Stomach (tissue), 9 donors: Measurements from ENCODE around the gene SIM2. TPM values are rescaled to one million over a fixed set of nuclear protein-coding genes. Genes with fewer than 3 reads are reported as not detected.

Experiments used
- DNase-seq, 2 donors: peaks; one replicate each; pipeline versions ENCODE4 v3.0.0 to v3.0.0-alpha.2; 2013 to 2019
- H3K27ac ChIP-seq, 5 donors: fragments of 200-600 bp in 4 of 5; sonication (generic) in 4 of 5; one replicate each; pipeline ENCODE4 v1.5.1; 2013 to 2019; ENCODE audit warnings: mild to moderate bottlenecking in 1 of 5, moderate library complexity in 1 of 5
- H3K27me3 ChIP-seq, 3 donors: fragments of 200-600 bp; sonication (generic); one replicate each; pipeline ENCODE4 v1.5.1; 2017 to 2019; ENCODE audit warnings: mixed run types in 1 of 3
- H3K36me3 ChIP-seq, 4 donors: fragments of 200-600 bp; sonication (generic); 1 replicate in 3 of 4; 2 replicates in 1 of 4; pipeline ENCODE4 v1.5.1; 2016 to 2019
- H3K4me1 ChIP-seq, 4 donors: fragments of 200-600 bp; sonication (generic); one replicate each; pipeline ENCODE4 v1.5.1; 2016 to 2019
- H3K4me3 ChIP-seq, 4 donors: fragments of 200-600 bp; sonication (generic) in 3 of 4; one replicate each; pipeline ENCODE4 v1.5.1; 2016 to 2019; ENCODE audit warnings: mild to moderate bottlenecking in 1 of 4
- H3K9me3 ChIP-seq, 4 donors: fragments of 200-600 bp; sonication (generic); one replicate each; pipeline ENCODE4 v1.5.1; 2016 to 2019
- EP300 ChIP-seq: sonication (generic); formaldehyde crosslinking; IDR thresholded peaks from one replicate; pipeline ENCODE4 v1.6.1; 2017; ENCODE audit warnings: antibody characterized with exemption
- POLR2A ChIP-seq, 4 donors: fragments of 450-650 bp; IDR thresholded peaks; one replicate each; pipeline ENCODE4 v1.6.1; 2016; ENCODE audit warnings: antibody characterized with exemption in 4 of 4, control low read depth in 2 of 4, mild to moderate bottlenecking in 1 of 4, moderate library complexity in 1 of 4
- POLR2AphosphoS5 ChIP-seq, 3 donors: sonication (generic); formaldehyde crosslinking; IDR thresholded peaks; one replicate each; pipeline ENCODE4 v1.6.1; 2016; ENCODE audit warnings: antibody characterized with exemption in 3 of 3
- WGBS, 5 donors: extraction: QIAGEN DNeasy Blood & Tissue Kit in 3 of 5; methylation state at CpG; one replicate each; pipeline versions ENCODE4 v1.1.5 to v1.1.7; 2013 to 2018; 5-methylcytosine and 5-hydroxymethylcytosine counted together
- intact Hi-C: fragments of 100-400 bp; cut with DNase I; formaldehyde crosslinking; loops from one replicate; pipeline ENCODE4 v1.15.1; 2023; ENCODE audit warnings: low total_unique reads
- polyA plus RNA-seq, 3 donors: library from polyadenylated mRNA; stranded (reverse); fragments of 200-250 nt; gene quantifications; one replicate each; pipeline ENCODE4 v1.2.3, GENCODE V29; 2013
- total RNA-seq, 5 donors: library from RNA; depleted of rRNA; stranded (reverse); fragments of >200 nt; gene quantifications; one replicate each; pipeline versions ENCODE4 v1.1.0 to v1.2.3, GENCODE V29; 2014 to 2016
- TF ChIP-seq, protein P1 (sequence below), 7 experiments: fragments of 450-650 bp in 4 of 7; fragments of 200-600 bp in 3 of 7; sonication (generic) in 3 of 7; IDR thresholded peaks; one replicate each; pipeline ENCODE4 v1.5.1; 2016 to 2019; ENCODE audit warnings: antibody characterized with exemption in 7 of 7, control low read depth in 2 of 7, mild to moderate bottlenecking in 1 of 7
- donor health status: healthy with polysubstance abuse.
- donor health status: Bipolar disorder and iron deficiency.
- donor health status: healthy.

The SIM2 gene
- total and polyA plus RNA-seq, 8 donors = 3.3 to 28.3 (median 14.0) TPM; not detected in 1

DNA sequence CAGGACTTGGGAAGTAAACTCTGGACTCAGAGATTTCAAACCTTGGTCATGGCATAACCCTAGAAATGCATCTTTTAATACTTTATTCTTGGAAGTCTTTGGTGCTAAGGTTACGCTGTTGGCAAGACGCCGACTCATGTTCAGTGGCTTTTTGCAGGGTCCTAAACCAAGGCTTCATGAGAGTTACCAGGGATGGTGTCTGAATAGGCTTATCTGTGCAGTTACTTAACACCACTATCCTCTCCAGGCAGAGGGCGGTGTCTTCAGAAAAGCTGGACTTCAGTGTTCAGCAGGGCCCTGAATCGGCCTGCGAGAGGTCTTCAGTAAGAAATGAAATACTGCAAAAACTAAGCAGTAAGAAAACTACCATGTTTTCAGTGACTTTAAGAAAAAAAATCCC lies 58.3 kb downstream of the SIM2 start:
- no peaks in the 10 kb centered on the region for H3K9me3 ChIP-seq
- peaks cover 0 to 5% (median 0%) of the 10 kb centered on the region in 4 donors for H3K4me1 ChIP-seq
- H3K4me3 ChIP-seq = no peak overlapping the region
- WGBS, 5 donors = 95 to 98% (median 97%) methylated on average over 6 of the region's 6 CpGs
- H3K36me3 ChIP-seq = peaks cover 0 to 63% (median 19%) of the 10 kb centered on the region in 4 donors
- no peak for DNase-seq
- TF ChIP-seq POLR2AphosphoS5 (IDR thresholded peaks at IDR 0.05) (no peak), EP300 (no peak), POLR2A (IDR thresholded peaks at IDR 0.05) (no peak)
- TF ChIP-seq, protein P1, sequence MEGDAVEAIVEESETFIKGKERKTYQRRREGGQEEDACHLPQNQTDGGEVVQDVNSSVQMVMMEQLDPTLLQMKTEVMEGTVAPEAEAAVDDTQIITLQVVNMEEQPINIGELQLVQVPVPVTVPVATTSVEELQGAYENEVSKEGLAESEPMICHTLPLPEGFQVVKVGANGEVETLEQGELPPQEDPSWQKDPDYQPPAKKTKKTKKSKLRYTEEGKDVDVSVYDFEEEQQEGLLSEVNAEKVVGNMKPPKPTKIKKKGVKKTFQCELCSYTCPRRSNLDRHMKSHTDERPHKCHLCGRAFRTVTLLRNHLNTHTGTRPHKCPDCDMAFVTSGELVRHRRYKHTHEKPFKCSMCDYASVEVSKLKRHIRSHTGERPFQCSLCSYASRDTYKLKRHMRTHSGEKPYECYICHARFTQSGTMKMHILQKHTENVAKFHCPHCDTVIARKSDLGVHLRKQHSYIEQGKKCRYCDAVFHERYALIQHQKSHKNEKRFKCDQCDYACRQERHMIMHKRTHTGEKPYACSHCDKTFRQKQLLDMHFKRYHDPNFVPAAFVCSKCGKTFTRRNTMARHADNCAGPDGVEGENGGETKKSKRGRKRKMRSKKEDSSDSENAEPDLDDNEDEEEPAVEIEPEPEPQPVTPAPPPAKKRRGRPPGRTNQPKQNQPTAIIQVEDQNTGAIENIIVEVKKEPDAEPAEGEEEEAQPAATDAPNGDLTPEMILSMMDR (IDR thresholded peaks at IDR 0.05) = no peak
- intact Hi-C loops = no loop called here
- no peak overlapping the region for H3K27ac ChIP-seq
- H3K27me3 ChIP-seq = no peaks in the 10 kb centered on the region

- TF ChIP-seq, protein P1 (IDR thresholded peaks at IDR 0.05) = no peak
- TF ChIP-seq POLR2A (IDR thresholded peaks at IDR 0.05) (no peak), POLR2AphosphoS5 (IDR thresholded peaks at IDR 0.05) (no peak), EP300 (no peak)
- H3K9me3 ChIP-seq = no peaks in the 10 kb centered on the region
- no peaks in the 10 kb centered on the region for H3K4me1 ChIP-seq
- 79 to 86% (median 81%) methylated on average over 12 of the region's 12 CpGs for WGBS, 5 donors
- H3K27ac ChIP-seq = no peak overlapping the region
- intact Hi-C loops = no loop called here
- DNase-seq = no peak
- H3K36me3 ChIP-seq = peaks cover 0 to 66% (median 17%) of the 10 kb centered on the region in 4 donors
- H3K4me3 ChIP-seq = no peak overlapping the region
- H3K27me3 ChIP-seq = no peaks in the 10 kb centered on the region
Measured at GRCh38 chr21:36759348-36760083, 60.6 kb downstream of the SIM2 start.

DNA sequence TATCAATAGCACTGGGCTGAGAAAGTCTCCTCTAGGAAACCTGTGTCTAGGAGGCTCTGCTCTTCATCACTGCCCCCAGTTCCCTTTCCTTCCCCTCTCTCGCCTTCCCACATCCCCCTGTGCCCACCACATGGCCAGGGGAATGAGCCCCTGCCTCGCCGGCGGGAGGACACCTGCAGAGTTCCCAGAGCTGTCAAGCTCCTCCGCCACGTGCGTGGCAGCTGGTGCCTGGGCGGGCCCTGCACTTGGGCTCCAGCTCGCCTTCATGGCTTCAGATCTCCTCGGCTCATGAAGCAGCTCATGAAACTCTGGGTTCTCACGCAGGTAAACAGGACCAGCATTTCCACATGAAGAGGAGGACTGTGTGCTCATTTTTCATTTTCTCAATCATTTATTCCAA lies 62.8 kb downstream of the SIM2 start:
- H3K27me3 ChIP-seq = no peaks in the 10 kb centered on the region
- H3K36me3 ChIP-seq = peaks cover 0 to 58% (median 13%) of the 10 kb centered on the region in 4 donors
- intact Hi-C loops = no loop called here
- H3K9me3 ChIP-seq = no peaks in the 10 kb centered on the region
- H3K27ac ChIP-seq = no peak overlapping the region
- no peak overlapping the region for H3K4me3 ChIP-seq
- 85 to 96% (median 90%) methylated on average over 11 of the region's 11 CpGs for WGBS, 5 donors
- no peak for DNase-seq
- TF ChIP-seq, protein P1 (IDR thresholded peaks at IDR 0.05) = no peak
- TF ChIP-seq EP300 (no peak), POLR2AphosphoS5 (IDR thresholded peaks at IDR 0.05) (no peak), POLR2A (IDR thresholded peaks at IDR 0.05) (no peak)
- H3K4me1 ChIP-seq = no peaks in the 10 kb centered on the region

DNA sequence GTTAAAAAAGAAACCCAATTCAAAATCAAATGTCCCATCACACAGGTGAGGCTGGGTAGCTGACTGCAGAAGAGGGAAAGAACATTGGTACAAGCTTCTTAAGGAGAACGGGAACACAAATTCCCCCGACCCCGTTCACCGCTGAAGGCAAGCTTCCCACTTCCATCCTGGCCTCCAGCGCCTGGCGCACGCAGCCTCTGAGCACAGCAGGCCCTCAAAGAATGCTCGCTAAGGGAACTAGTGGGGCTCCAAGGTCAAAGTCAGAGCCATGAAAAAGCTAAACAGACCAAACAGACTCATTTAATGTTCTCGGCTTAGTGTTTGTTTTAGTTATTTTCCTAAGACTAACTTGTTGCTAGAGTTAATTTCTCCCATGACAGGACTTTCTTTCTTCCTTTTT lies 63.7 kb downstream of the SIM2 start:
- Histone ChIP-seq H3K27me3 (no peaks in the 10 kb centered on the region), H3K4me1 (no peaks in the 10 kb centered on the region), H3K9me3 (no peaks in the 10 kb centered on the region), H3K36me3 (peaks cover 0 to 55% (median 13%) of the 10 kb centered on the region in 4 donors), H3K4me3 (no peak overlapping the region), H3K27ac (no peak overlapping the region)
- no peak for TF ChIP-seq EP300
- no peak for TF ChIP-seq POLR2A (IDR thresholded peaks at IDR 0.05)
- TF ChIP-seq, protein P1 (IDR thresholded peaks at IDR 0.05) = no peak
- TF ChIP-seq POLR2AphosphoS5 (IDR thresholded peaks at IDR 0.05) = no peak
- intact Hi-C loops = no loop called here
- 73 to 82% (median 80%) methylated on average over 9 of the region's 9 CpGs for WGBS, 5 donors
- DNase-seq = peak in 1 of 2 donors; percentile 35
